COLO668 (cell line): ENCODE data around the gene SERPIND1.
"Not testable (repeated sequence)": the region's sequence is repeated elsewhere in the genome, so short reads cannot be mapped to it uniquely, and the experiment has no call there.

Experiments used
- DNase-seq: peaks from one replicate; lab custom pipeline; 2025; ENCODE audit not compliant: unreplicated experiment; lab: John Stamatoyannopoulos, UW

The SERPIND1 gene

DNA sequence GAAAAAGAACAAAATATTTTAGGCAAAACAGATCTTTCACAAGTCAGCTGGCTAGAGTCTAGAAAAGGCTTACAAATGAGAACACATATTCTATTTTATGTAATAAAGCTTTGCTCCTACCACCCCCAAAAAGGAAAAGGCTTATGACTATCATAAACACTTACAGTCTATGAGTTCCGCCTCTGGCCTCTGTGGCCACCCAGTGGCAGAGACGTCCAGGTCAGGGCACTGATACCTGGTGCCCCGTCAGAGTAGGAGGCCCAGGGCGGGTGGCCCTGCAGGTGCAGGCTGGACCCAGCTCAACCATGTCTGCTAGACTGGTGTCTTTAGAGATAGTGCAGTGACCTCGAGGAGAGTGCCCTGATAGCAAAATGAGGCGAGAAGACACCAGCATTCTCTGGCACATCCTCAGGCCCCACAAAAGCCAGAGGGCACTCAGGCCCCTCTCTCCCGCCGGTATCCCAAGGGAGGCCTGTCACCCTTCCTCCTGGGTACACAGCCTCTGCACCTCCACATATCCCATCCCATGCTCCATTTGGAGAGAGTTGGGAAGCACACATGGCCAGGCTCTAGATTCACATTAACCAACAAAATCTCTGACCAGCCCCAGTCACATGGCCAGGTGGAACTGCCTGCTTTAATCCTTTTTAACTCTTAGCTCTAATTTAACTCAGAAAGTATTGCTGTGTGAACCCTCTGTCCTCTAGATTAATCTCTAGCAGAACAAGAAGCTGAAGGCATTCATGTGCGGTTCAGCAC, 27.3 kb upstream of the SERPIND1 start:
- DNase-seq, result no peak

GRCh38 chr22:20747223-20747622, 26.7 kb upstream of the SERPIND1 start:
- DNase-seq, result no peak

DNA sequence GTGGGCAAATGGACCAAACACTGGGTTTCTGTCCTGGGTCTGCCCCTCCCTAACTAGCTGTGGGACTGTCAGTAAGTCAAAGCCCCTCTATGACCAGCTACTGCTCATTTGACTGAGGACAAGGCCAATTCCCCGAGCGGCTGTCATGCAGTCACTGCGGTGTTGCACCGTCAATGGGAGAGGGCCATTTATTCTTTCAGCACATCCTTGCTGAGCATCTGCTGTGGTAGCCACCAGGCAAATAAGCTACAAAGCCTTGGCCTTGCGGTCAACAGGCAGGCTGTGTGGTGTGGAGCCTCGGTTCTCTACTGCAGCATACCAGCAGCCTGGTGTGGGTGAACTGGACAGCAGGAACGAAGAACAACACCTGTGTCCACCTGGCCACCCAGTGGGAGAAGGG, 25.8 kb upstream of the SERPIND1 start:
- DNase-seq, result no peak

GRCh38 chr22:20748731-20749428, 25.0 kb upstream of the SERPIND1 start:
- DNase-seq, result no peak

DNA sequence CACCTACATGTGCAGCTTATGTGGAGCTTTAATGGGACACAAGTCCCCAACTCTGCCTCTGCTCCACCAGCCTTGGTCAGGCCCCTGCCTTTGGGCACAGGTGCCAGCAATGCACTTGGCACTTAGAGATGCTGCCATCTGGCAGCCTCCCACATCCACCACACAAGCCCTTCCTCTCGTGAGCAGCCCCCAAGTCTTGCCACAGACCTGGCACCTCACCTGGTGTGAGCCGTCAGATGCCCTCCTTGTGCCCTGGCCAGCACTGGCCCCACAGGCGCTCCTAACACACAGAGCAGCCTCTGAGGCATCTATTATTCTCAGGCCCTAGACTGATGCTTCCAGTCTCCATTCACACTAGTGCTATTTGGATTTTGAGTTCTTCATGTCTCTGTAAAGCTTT, 24.5 kb upstream of the SERPIND1 start:
- no peak for DNase-seq

GRCh38 chr22:20750461-20751184, 23.3 kb upstream of the SERPIND1 start:
- DNase-seq, result peak; percentile 72

- DNase-seq, result peak; percentile 62
These were observed 22.6 kb upstream of the SERPIND1 start for GRCh38 chr22:20751185-20751851.

- no peak for DNase-seq
These were observed 21.7 kb upstream of the SERPIND1 start for GRCh38 chr22:20752104-20752741.

DNA sequence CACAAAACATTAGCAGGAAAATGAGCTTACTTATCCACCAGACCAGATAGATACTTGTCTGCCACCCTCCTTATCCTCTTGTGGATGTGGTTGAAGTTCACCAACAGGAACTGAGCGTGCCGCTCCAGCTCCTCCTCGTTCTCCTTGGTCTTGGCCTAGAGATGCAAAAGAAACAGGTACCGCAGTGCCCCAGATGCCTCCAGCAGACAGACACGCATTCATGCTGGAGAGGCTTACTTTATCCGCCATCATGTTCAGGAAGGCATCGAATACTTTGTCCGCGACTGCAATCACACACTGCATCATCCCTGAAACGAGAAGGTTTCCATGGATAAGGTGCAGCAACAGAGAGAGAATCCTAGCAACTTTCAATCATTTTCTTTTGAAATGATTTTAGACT, 21.0 kb upstream of the SERPIND1 start:
- DNase-seq, result no peak

DNA sequence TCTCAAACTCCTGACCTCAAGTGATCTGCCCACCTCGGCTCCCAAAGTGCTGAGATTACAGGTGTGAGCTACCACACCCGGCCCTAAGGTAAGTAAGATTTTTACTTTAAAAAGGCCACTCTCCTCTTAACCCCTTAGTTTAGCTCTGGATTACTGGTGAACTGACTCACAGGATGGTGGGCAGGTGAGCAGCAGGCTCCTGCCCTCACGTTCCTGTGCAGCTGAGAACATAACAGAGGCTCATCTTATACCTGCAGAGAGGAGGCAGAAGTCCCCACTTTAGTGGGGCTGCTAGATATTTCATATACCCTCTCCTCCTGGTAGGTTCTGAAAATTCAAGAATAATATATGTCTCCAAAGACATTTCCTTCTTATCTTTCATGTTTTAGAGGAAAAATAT, 17.1 kb upstream of the SERPIND1 start:
- DNase-seq, result no peak

GRCh38 chr22:20758688-20759087, 15.2 kb upstream of the SERPIND1 start:
- DNase-seq, result no peak

GRCh38 chr22:20760084-20760483, 13.8 kb upstream of the SERPIND1 start:
- no peak for DNase-seq

DNA sequence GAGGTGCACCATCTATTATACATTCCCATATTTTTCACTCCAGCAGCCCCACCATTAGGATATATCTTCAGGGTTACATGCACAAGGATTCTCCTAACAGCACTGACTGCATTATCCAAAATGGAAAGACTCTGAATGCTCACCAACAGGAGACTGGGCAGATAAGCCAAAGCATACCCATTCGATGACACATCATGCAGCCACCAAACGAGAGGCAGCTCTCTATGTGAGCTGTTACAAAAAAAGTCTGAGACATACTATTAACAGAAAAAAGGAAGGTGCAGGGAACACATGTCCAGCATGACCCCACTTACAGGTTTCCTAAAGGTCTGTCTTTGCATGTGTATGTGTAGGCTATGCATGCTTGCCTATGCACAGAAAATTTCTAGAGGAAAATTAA, 12.4 kb upstream of the SERPIND1 start:
- DNase-seq, result no peak

DNA sequence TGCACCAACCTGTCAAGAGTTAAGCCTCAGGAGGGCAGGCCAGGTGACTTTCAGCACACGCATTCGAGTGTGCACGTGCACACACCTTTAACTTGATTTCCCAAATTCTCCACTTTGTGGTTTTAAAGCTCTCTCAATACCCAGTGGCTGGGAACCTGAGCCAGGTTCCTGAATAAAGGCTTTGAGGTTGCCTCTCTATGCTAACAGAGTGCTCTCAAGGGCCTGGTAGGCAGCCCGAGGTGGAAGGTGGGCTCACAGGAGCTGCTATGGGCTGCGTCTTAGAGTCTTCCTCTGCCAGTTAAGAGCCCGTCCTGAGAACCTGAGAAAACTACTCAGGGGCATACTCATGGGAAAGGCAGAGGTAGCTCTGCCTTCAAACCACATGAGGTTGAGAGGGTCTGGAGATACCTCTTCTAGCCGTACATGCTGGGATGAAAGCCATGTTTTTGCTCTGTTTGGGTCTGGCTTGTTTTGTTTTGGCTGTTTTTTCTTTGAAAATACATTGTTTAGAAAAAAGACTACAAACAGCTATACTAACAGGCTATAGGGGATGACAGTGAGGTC, 11.6 kb upstream of the SERPIND1 start:
- no peak for DNase-seq

DNA sequence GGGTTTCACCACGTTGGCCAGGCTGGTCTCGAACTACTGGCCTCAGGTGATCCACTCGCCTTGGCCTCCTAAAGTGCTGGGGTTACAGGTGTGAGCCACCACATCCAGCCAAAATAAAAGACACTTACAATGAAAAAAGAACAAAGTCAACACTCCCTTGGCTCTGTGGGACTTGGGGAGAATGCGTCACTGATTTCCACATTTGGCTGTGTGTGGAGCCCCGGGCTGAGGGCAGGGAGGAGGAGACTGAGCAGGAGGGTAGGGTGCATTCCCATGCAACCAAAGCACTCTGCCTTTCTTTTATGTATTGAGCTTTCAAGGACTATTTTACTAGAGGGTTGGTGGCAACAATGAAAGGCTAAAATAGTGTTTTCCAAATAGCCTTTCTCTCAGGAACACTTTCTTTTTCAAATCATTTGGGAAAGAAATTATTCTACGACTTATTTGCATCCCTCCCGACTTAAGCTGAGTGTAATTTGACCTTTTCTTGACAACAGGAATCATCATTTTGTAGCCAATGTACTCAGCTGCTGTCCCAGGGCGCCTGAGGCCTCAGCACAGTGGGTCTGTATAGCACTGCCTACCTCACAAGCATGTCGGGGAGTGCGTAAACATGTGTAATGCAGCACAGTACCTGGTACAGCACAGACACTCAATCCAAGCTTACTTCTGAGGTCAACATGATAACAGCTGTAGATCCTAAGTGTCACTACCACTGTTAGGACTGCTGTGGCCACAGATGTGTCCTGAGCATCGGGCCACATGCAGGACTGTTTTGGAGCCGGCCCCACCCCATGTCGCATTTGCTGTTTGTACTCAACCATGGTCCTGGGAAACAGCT, 10.1 kb upstream of the SERPIND1 start:
- no peak for DNase-seq

DNA sequence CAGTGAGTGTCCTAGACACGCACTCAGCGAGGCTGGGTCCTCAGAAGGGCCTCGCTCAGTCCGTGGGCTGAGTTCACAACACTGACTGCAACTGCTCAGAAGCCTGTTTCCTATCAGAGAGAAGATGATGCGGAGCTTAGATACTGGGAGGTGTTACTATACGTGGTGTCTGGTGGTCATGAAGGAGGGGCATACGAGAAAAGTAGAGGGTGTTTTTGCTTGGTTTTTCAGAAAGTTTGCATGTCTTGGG, 9.5 kb upstream of the SERPIND1 start:
- DNase-seq, result no peak

- no peak for DNase-seq
These were observed 9.2 kb upstream of the SERPIND1 start for GRCh38 chr22:20764729-20765128.

- DNase-seq, result no peak
These were observed 8.0 kb upstream of the SERPIND1 start for GRCh38 chr22:20765938-20766337.

- DNase-seq, result no peak
These were observed 7.4 kb upstream of the SERPIND1 start for GRCh38 chr22:20766530-20766929.

DNA sequence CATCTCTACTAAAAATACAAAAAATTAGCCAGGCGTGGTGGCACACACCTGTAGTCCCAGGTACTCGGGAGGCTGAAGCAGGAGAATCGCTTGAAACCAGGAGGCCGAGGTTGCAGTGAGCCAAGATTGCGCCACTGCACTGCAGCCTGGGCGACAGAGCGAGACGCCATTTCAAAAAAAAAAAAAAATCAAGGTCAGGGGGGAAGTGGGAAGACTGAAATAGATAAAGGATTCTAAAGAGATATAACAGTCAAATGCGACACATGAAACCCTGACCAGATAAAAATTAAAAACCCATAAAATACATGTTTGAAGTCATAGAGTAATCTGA, 4.5 kb upstream of the SERPIND1 start:
- not testable (repeated sequence) for DNase-seq
